ENCODE data around the gene FNBP1.

GRCh38 chr9:129857207-129857606 is 185.8 kb downstream of the FNBP1 start:
- TF ChIP-seq CTCF (IDR thresholded peaks at IDR 0.05) = no peak
- no peak for TF ChIP-seq GRHL2 (CRISPR knock-in tag; IDR thresholded peaks at IDR 0.05; ENCODE audit: insufficient replicate concordance, severe bottlenecking)
- TF ChIP-seq, protein P1, sequence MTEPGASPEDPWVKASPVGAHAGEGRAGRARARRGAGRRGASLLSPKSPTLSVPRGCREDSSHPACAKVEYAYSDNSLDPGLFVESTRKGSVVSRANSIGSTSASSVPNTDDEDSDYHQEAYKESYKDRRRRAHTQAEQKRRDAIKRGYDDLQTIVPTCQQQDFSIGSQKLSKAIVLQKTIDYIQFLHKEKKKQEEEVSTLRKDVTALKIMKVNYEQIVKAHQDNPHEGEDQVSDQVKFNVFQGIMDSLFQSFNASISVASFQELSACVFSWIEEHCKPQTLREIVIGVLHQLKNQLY (CRISPR knock-in tag; IDR thresholded peaks at IDR 0.05) = no peak
- TF ChIP-seq ZNF512 (CRISPR knock-in tag; IDR thresholded peaks at IDR 0.05; ENCODE audit: borderline replicate concordance) = no peak
- no peak for TF ChIP-seq ZNF281 (CRISPR knock-in tag; IDR thresholded peaks at IDR 0.05)
